ENCODE data around the gene LCN15. TPM values are rescaled to one million over a fixed set of nuclear protein-coding genes. Genes with fewer than 3 reads are reported as not detected.
"Not testable (repeated sequence)": the region's sequence is repeated elsewhere in the genome, so short reads cannot be mapped to it uniquely, and the experiment has no call there.

LCN15 gene
- polyA plus RNA-seq, 1 donor from 2014 or later = not detected

- Histone ChIP-seq H3K4me3 (ENCODE audit: low read length) (no peak overlapping the region), H3K9ac (ENCODE audit: low read length) (no peak overlapping the region), H4K20me1 (ENCODE audit: insufficient read depth) (no peaks in the 10 kb centered on the region), H3K9me2 (ENCODE audit: insufficient read depth, low read length) (no peaks in the 10 kb centered on the region), H3K79me2 (replicated peaks; ENCODE audit: insufficient read depth, low read length) (no peaks in the 10 kb centered on the region), H3K27ac (ENCODE audit: low read length) (no peak overlapping the region), H3K36me3 (ENCODE audit: insufficient read depth, low read length) (no peaks in the 10 kb centered on the region), H3F3A (ENCODE audit: insufficient read depth, low read length, poor library complexity, severe bottlenecking) (no peaks in the 10 kb centered on the region), H3K27me3 (ENCODE audit: insufficient read depth, low read depth, low read length) (no peaks in the 10 kb centered on the region), H2AFZ (ENCODE audit: low read depth, low read length) (no peak overlapping the region), H3K9me3 (ENCODE audit: low read length) (no peaks in the 10 kb centered on the region), H3K4me2 (ENCODE audit: low read length) (no peak overlapping the region)
- no peak for TF ChIP-seq EP300 (conservative IDR thresholded peaks at IDR 0.05; ENCODE audit: poor library complexity, severe bottlenecking)
- TF ChIP-seq SMC3 (conservative IDR thresholded peaks at IDR 0.05; ENCODE audit: poor library complexity) = no peak
- TF ChIP-seq EZH2 (IDR thresholded peaks at IDR 0.05; ENCODE audit: borderline replicate concordance, insufficient read depth, low read length, poor library complexity, severe bottlenecking) = no peak
- TF ChIP-seq REST (IDR thresholded peaks at IDR 0.05; ENCODE audit: borderline replicate concordance) = no peak
- TF ChIP-seq MXI1 (conservative IDR thresholded peaks at IDR 0.05; ENCODE audit: poor library complexity, severe bottlenecking) = no peak
- no peak for TF ChIP-seq RAD21 (conservative IDR thresholded peaks at IDR 0.05)
- no peak for TF ChIP-seq TAF1 (IDR thresholded peaks at IDR 0.05; ENCODE audit: low read depth)
- no peak for TF ChIP-seq POLR2AphosphoS5 (IDR thresholded peaks at IDR 0.05)
- TF ChIP-seq CTCF (IDR thresholded peaks at IDR 0.05; ENCODE audit: poor library complexity, severe bottlenecking) = no peak
Observed at GRCh38 chr9:136761545-136761981, 2.8 kb downstream of the LCN15 start.

- H3K36me3 ChIP-seq (ENCODE audit: insufficient read depth, low read length); H3F3A ChIP-seq (ENCODE audit: insufficient read depth, low read length, poor library complexity, severe bottlenecking); H3K9me2 ChIP-seq (ENCODE audit: insufficient read depth, low read length); H2AFZ ChIP-seq (ENCODE audit: low read depth, low read length); H3K79me2 ChIP-seq (replicated peaks; ENCODE audit: insufficient read depth, low read length); H3K27ac ChIP-seq (ENCODE audit: low read length); H4K20me1 ChIP-seq (ENCODE audit: insufficient read depth); H3K4me3 ChIP-seq (ENCODE audit: low read length); H3K9ac ChIP-seq (ENCODE audit: low read length); H3K4me2 ChIP-seq (ENCODE audit: low read length); H3K9me3 ChIP-seq (ENCODE audit: low read length); H3K27me3 ChIP-seq (ENCODE audit: insufficient read depth, low read depth, low read length): not testable (repeated sequence)
- peak; percentile 35 for TF ChIP-seq CTCF (IDR thresholded peaks at IDR 0.05; ENCODE audit: poor library complexity, severe bottlenecking)
Observed at GRCh38 chr9:136760834-136761544, 3.3 kb downstream of the LCN15 start.
